ENCODE results near the gene NPIPA8. TPM values are rescaled to one million over a fixed set of nuclear protein-coding genes. Genes with fewer than 3 reads are reported as not detected.
"Not testable (repeated sequence)": the region's sequence is repeated elsewhere in the genome, so short reads cannot be mapped to it uniquely, and the experiment has no call there.

Gene NPIPA8
- total RNA-seq, 1 donor from 2014 or later = 0.65 TPM

DNA sequence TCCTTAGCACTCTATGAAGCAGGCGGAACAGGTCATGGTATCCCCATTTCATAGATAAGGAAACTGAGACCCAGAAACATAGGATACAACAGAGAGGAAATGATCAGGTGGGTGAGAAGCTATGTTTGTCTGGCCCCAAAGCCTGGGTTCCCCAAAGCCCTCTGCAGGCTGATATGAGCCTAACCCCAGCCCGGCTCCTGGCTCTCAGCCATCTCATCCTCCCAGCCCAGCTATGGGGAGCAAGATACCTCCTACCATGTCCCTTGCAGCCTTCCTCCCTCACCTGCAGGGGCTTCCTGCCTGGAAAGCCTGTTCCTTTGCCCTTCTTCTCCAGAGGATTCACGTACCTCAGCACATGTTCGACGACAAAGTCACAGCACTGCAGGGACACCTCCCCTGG lies 30.5 kb downstream of the NPIPA8 start:
- not testable (repeated sequence) for H3K9me3 Mint-ChIP-seq; H3K4me1 Mint-ChIP-seq; DNase-seq (ENCODE audit: low read depth, low spot score); H3K36me3 Mint-ChIP-seq (ENCODE audit: low read depth); H3K27ac Mint-ChIP-seq (ENCODE audit: unreplicated experiment); H3K27me3 Mint-ChIP-seq (ENCODE audit: low read depth); H3K4me3 Mint-ChIP-seq

DNA sequence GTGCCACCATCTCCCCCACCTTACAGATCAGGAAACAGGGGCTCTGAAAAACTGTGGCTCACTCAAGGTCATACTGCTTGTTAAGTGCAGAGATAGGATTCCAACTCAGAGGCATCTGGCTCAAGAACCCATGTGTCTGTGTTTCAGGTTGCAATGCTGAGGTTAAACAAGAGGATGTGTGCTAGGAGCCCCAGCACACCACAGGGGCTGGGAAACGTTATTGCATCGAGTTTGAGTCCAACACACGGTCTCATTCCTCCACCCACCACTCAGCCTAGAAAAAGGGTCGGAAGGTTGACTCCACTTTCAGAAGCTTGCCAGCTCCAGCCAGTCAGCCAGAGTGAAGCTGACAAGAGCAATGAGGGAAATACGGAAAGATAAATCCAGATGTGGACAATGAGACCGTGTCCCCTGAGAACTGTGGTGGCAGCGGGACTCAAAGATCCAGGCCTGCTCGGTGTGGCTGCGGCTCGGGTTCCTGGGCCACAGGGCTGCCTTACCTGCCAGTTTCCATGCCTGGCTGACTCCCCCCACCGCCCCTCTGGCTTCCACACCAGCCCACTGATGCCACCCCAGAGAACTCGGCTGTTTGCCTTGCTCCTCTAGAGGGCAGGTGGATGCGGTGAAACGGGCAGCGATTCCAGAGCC lies 33.4 kb downstream of the NPIPA8 start:
- DNase-seq (ENCODE audit: low read depth, low spot score); H3K36me3 Mint-ChIP-seq (ENCODE audit: low read depth); H3K4me1 Mint-ChIP-seq; H3K27me3 Mint-ChIP-seq (ENCODE audit: low read depth); H3K27ac Mint-ChIP-seq (ENCODE audit: unreplicated experiment); H3K4me3 Mint-ChIP-seq; H3K9me3 Mint-ChIP-seq: not testable (repeated sequence)

- not testable (repeated sequence) for H3K9me3 Mint-ChIP-seq; H3K4me1 Mint-ChIP-seq; H3K27me3 Mint-ChIP-seq (ENCODE audit: low read depth); H3K27ac Mint-ChIP-seq (ENCODE audit: unreplicated experiment); H3K4me3 Mint-ChIP-seq; DNase-seq (ENCODE audit: low read depth, low spot score); H3K36me3 Mint-ChIP-seq (ENCODE audit: low read depth)
Measured at GRCh38 chr16:18297714-18298113, 38.8 kb downstream of the NPIPA8 start.

- not testable (repeated sequence) for H3K4me3 Mint-ChIP-seq; H3K36me3 Mint-ChIP-seq (ENCODE audit: low read depth); H3K9me3 Mint-ChIP-seq
Measured at GRCh38 chr16:18296931-18297330, 39.6 kb downstream of the NPIPA8 start.

DNA sequence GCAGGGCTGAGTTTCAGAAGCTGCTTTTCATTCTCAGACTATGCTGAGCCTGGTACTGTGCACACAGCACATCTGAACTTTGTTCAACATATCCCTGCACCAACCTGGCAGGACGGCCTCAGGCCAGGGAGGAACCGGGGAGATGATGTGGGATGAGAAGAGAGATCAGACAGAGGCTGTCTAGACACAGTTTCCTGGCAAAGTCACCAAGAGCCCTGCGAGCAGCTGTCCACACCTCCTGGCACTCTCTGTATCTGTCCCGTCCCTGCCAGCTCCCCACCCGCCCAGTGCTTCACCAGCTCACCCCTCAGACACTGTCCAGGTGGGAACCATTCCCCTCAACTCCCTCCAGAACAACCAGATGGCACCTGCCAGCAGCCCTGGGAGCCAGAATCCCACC lies 42.2 kb downstream of the NPIPA8 start:
- not testable (repeated sequence) for DNase-seq (ENCODE audit: low read depth, low spot score); H3K9me3 Mint-ChIP-seq; H3K27ac Mint-ChIP-seq (ENCODE audit: unreplicated experiment)

More at GRCh38 chr16:18296931-18297330, 39.6 kb downstream of the NPIPA8 start:
- H3K27me3 Mint-ChIP-seq (ENCODE audit: low read depth); DNase-seq (ENCODE audit: low read depth, low spot score); H3K4me1 Mint-ChIP-seq; H3K27ac Mint-ChIP-seq (ENCODE audit: unreplicated experiment): not testable (repeated sequence)

GRCh38 chr16:18293337-18293956 lies 43.1 kb downstream of the NPIPA8 start:
- not testable (repeated sequence) for H3K36me3 Mint-ChIP-seq (ENCODE audit: low read depth); H3K4me3 Mint-ChIP-seq; H3K4me1 Mint-ChIP-seq; H3K27me3 Mint-ChIP-seq (ENCODE audit: low read depth); DNase-seq (ENCODE audit: low read depth, low spot score); H3K9me3 Mint-ChIP-seq; H3K27ac Mint-ChIP-seq (ENCODE audit: unreplicated experiment)

More for the DNA sequence above, 42.2 kb downstream of the NPIPA8 start:
- not testable (repeated sequence) for H3K4me1 Mint-ChIP-seq; H3K36me3 Mint-ChIP-seq (ENCODE audit: low read depth); H3K27me3 Mint-ChIP-seq (ENCODE audit: low read depth); H3K4me3 Mint-ChIP-seq

- not testable (repeated sequence) for H3K36me3 Mint-ChIP-seq (ENCODE audit: low read depth); H3K27me3 Mint-ChIP-seq (ENCODE audit: low read depth); H3K9me3 Mint-ChIP-seq; H3K4me3 Mint-ChIP-seq; DNase-seq (ENCODE audit: low read depth, low spot score); H3K4me1 Mint-ChIP-seq; H3K27ac Mint-ChIP-seq (ENCODE audit: unreplicated experiment)
Measured at GRCh38 chr16:18290959-18291358, 45.6 kb downstream of the NPIPA8 start.

DNA sequence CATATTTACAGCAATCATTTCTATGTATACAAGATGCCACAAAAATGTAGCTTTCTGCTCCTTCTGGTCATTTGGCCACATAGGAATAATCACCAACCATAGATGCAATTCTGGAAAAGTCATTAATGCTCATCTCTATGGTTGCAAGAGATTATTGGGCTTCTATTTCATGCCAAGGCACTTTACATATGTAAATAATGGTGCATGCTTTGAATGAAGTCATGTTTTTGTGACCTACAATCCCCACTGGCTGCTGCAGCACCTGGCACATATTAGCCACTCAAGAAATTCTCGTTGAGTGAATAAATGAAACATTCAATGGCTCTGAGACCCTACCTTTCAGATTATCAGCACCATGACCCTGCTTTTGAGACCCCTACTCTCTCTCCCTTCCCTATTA lies 50.2 kb downstream of the NPIPA8 start:
- not testable (repeated sequence) for H3K36me3 Mint-ChIP-seq (ENCODE audit: low read depth); H3K4me1 Mint-ChIP-seq; H3K27ac Mint-ChIP-seq (ENCODE audit: unreplicated experiment); H3K9me3 Mint-ChIP-seq; H3K27me3 Mint-ChIP-seq (ENCODE audit: low read depth); H3K4me3 Mint-ChIP-seq; DNase-seq (ENCODE audit: low read depth, low spot score)

DNA sequence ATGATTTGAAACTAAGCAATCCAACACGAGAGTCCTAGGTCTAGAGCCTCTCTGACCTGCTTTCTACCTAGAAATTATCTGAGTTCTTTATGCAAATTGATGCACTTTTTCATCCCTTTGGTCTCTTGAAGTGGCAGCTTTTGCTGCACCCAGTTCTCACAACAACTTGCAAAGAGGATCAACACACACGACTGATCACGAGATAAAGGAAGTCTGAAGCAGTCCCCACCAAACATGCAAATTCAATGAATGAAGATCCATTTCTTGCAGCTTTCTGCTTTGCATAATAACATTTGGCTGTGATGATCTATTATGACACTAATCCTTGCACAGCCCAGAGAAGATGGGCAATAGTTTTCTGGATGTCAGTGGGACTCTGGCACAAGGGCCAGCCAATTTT lies 56.2 kb downstream of the NPIPA8 start:
- not testable (repeated sequence) for H3K4me1 Mint-ChIP-seq; H3K27ac Mint-ChIP-seq (ENCODE audit: unreplicated experiment); H3K4me3 Mint-ChIP-seq; DNase-seq (ENCODE audit: low read depth, low spot score); H3K27me3 Mint-ChIP-seq (ENCODE audit: low read depth); H3K36me3 Mint-ChIP-seq (ENCODE audit: low read depth); H3K9me3 Mint-ChIP-seq

DNA sequence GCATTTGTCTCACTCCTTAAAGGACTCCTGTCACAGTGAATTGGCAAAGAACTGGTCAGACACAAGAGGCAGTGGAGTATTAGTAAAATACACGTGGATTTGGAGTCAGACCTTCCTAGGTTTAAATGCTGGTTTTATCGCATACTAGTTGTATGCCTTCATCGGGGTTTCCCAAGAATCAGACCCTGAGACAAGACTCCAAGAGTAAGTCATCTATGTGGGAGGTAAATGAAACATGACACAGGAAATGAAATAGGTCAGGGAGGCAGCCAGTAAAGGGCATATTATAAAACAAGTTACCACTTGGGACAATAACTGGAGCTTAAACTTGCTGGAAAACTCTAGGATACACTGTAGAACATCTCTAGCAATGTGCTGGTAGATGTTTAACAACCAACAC lies 59.8 kb downstream of the NPIPA8 start:
- DNase-seq (ENCODE audit: low read depth, low spot score); H3K4me1 Mint-ChIP-seq; H3K27me3 Mint-ChIP-seq (ENCODE audit: low read depth); H3K27ac Mint-ChIP-seq (ENCODE audit: unreplicated experiment); H3K36me3 Mint-ChIP-seq (ENCODE audit: low read depth); H3K9me3 Mint-ChIP-seq; H3K4me3 Mint-ChIP-seq: not testable (repeated sequence)

GRCh38 chr16:18270171-18270570 lies 66.4 kb downstream of the NPIPA8 start:
- not testable (repeated sequence) for H3K4me3 Mint-ChIP-seq; H3K9me3 Mint-ChIP-seq; H3K4me1 Mint-ChIP-seq; H3K27ac Mint-ChIP-seq (ENCODE audit: unreplicated experiment); H3K27me3 Mint-ChIP-seq (ENCODE audit: low read depth); DNase-seq (ENCODE audit: low read depth, low spot score); H3K36me3 Mint-ChIP-seq (ENCODE audit: low read depth)

Small RNA genes lying within 50 kb of the gene (microRNA-seq; reads per million reads assigned to microRNA genes)
- not detected for gene MIR6511A4
- gene MIR6770-3 = not detected

Other genes with a start within 250 kb of the NPIPA8 start
- 84.7 and 86.7 TPM in 2 replicates for gene NOMO2, start 225.4 kb upstream of the NPIPA8 start, total RNA-seq

All from neural crest cell (in vitro differentiated cells).